Keratinocyte (primary cell): ENCODE data around the gene GSTA1. TPM values are rescaled to one million over a fixed set of nuclear protein-coding genes. Genes with fewer than 3 reads are reported as not detected.

Experiments used
- DNase-seq: peaks from one replicate; pipeline ENCODE4 v3.0.0-alpha.2; 2011; ENCODE audit warnings: low read depth, missing footprints, low spot score
- FAIRE-seq: peaks from 2 replicates; lab custom pipeline; 2011; peaks lifted over from hg19 to GRCh38; lab: Jason Lieb, UNC
- H2AFZ ChIP-seq: 2 replicates; pipeline ENCODE4 v1.6.0; 2012; ENCODE audit warnings: low read length, control low read depth, inconsistent platforms; ENCODE audit not compliant: control insufficient read depth
- H3K27ac ChIP-seq: 2 replicates; pipeline ENCODE4 v1.5.1; 2011; ENCODE audit warnings: low read length; ENCODE audit not compliant: control insufficient read depth, insufficient read depth
- H3K27me3 ChIP-seq: 3 replicates; pipeline ENCODE4 v1.6.0; 2011; ENCODE audit warnings: low read length; ENCODE audit not compliant: control insufficient read depth, insufficient read depth; ENCODE audit errors: extremely low read depth
- H3K36me3 ChIP-seq, 2 experiments: 2 replicates in 1 of 2; 3 replicates in 1 of 2; pipeline ENCODE4 v1.5.1; 2011; ENCODE audit warnings: low read length in 2 of 2, mild to moderate bottlenecking in 1 of 2; ENCODE audit not compliant: control insufficient read depth in 2 of 2, insufficient read depth in 2 of 2; ENCODE audit errors: extremely low read depth in 1 of 2
- H3K4me1 ChIP-seq: 3 replicates; pipeline ENCODE4 v1.5.1; 2011; ENCODE audit warnings: low read length; ENCODE audit not compliant: control insufficient read depth, insufficient read depth; ENCODE audit errors: extremely low read depth
- H3K4me2 ChIP-seq: 3 replicates; pipeline ENCODE4 v1.6.0; 2011; ENCODE audit warnings: low read depth, low read length; ENCODE audit not compliant: control insufficient read depth, insufficient read depth; ENCODE audit errors: extremely low read depth
- H3K4me3 ChIP-seq, 3 experiments: fragments of 200-600 bp in 1 of 3; sonication (generic) in 1 of 3; 2 replicates in 2 of 3; 3 replicates in 1 of 3; pipeline ENCODE4 v1.5.1; 2011 to 2016; ENCODE audit warnings: low read length in 3 of 3, mild to moderate bottlenecking in 3 of 3, control low read depth in 2 of 3, inconsistent platforms in 1 of 3, low read depth in 1 of 3, mixed read lengths in 1 of 3, mixed run types in 1 of 3, moderate library complexity in 1 of 3; ENCODE audit not compliant: control insufficient read depth in 2 of 3, insufficient read depth in 2 of 3; ENCODE audit errors: extremely low read depth in 1 of 3
- H3K79me2 ChIP-seq: 2 replicates; pipeline ENCODE4 v1.6.0; 2012; ENCODE audit warnings: low read length; ENCODE audit not compliant: control insufficient read depth, insufficient read depth
- H3K9ac ChIP-seq: 3 replicates; pipeline ENCODE4 v1.6.0; 2011; ENCODE audit warnings: low read length; ENCODE audit not compliant: control insufficient read depth, insufficient read depth; ENCODE audit errors: extremely low read depth
- H3K9me1 ChIP-seq: 3 replicates; pipeline ENCODE4 v1.6.0; 2011; ENCODE audit warnings: low read length; ENCODE audit not compliant: control insufficient read depth, insufficient read depth; ENCODE audit errors: extremely low read depth
- H3K9me3 ChIP-seq: 2 replicates; pipeline ENCODE4 v1.5.1; 2012; ENCODE audit warnings: low read depth, low read length; ENCODE audit not compliant: control insufficient read depth
- H4K20me1 ChIP-seq: 3 replicates; pipeline ENCODE4 v1.6.0; 2011; ENCODE audit warnings: low read length; ENCODE audit not compliant: control insufficient read depth, insufficient read depth; ENCODE audit errors: extremely low read depth
- CTCF ChIP-seq, 3 experiments: IDR thresholded peaks in 1 of 3; conservative IDR thresholded peaks in 1 of 3; optimal IDR thresholded peaks in 1 of 3; 2 replicates in 2 of 3; 3 replicates in 1 of 3; pipeline versions ENCODE3 to v1.5.1; 2011; ENCODE audit warnings: low read length in 3 of 3, mild to moderate bottlenecking in 3 of 3, moderate library complexity in 2 of 3, control low read depth in 1 of 3, inconsistent platforms in 1 of 3; ENCODE audit not compliant: insufficient read depth in 2 of 3; ENCODE audit errors: extremely low read depth in 1 of 3
- EZH2 ChIP-seq: IDR thresholded peaks from one replicate; pipeline ENCODE4 v1.6.1; 2012; ENCODE audit warnings: inconsistent platforms, mild to moderate bottlenecking, low read length, moderate library complexity
- dilution Hi-C: fragments of 300-500 bp; cut with MboI; formaldehyde crosslinking; loops from one replicate; pipeline ENCODE4 v1.7.0; 2020; ENCODE audit warnings: low sequenced_read_pairs; ENCODE audit not compliant: extremely low pct_ligation_motif_present
- polyA plus RNA-seq, 5 experiments: library from polyadenylated mRNA; depleted of rRNA in 3 of 5; stranded (reverse) in 3 of 5; stranded (forward) in 1 of 5; unstranded in 1 of 5; fragments of >200 nt; gene quantifications; 1 replicate in 1 of 5; 2 replicates in 3 of 5; 3 replicates in 1 of 5; pipeline versions ENCODE4 v1.2.1 to v1.2.3, GENCODE V29; 2011 to 2012; ENCODE audit warnings: missing spikeins in 2 of 5, low read depth in 1 of 5, low replicate concordance in 1 of 5

Gene GSTA1
- polyA plus RNA-seq, 1 donor (not counting 4 experiments of a cell fraction or from before 2014, with no cell fraction given): not detected

- no peaks in the 10 kb centered on the region for H4K20me1 ChIP-seq
- H3K9me1 ChIP-seq: no peaks in the 10 kb centered on the region
- no peaks in the 10 kb centered on the region for H3K27me3 ChIP-seq
- H3K4me1 ChIP-seq: no peaks in the 10 kb centered on the region
- no peaks in the 10 kb centered on the region for H3K79me2 ChIP-seq
- no peak overlapping the region for H3K27ac ChIP-seq
- H3K9me3 ChIP-seq: no peaks in the 10 kb centered on the region
- FAIRE-seq: no peak
- no peak overlapping the region for H3K4me2 ChIP-seq
- DNase-seq: no peak
- H2AFZ ChIP-seq: no peak overlapping the region
- no peaks in the 10 kb centered on the region for H3K36me3 ChIP-seq
- H3K9ac ChIP-seq: no peak overlapping the region
- TF ChIP-seq CTCF (optimal IDR thresholded peaks at IDR 0.05 in 1 of 3, IDR thresholded peaks at IDR 0.05 in 1 of 3, conservative IDR thresholded peaks at IDR 0.05 in 1 of 3; ENCODE audit: extremely low read depth in 1 of 3, insufficient read depth in 2 of 3, low read length in 3 of 3) (no peak), EZH2 (no peak)
- H3K4me3 ChIP-seq: no peak overlapping the region
- dilution Hi-C loops: no loop called here
These were observed 18.2 kb upstream of the GSTA1 start for GRCh38 chr6:52821842-52822241.

- Histone ChIP-seq H3K9me3 (no peaks in the 10 kb centered on the region), H3K4me3 (no peak overlapping the region), H3K4me1 (no peaks in the 10 kb centered on the region), H2AFZ (no peak overlapping the region), H3K27ac (no peak overlapping the region), H3K9ac (no peak overlapping the region), H3K36me3 (no peaks in the 10 kb centered on the region), H3K4me2 (no peak overlapping the region), H4K20me1 (no peaks in the 10 kb centered on the region), H3K27me3 (no peaks in the 10 kb centered on the region), H3K9me1 (no peaks in the 10 kb centered on the region), H3K79me2 (no peaks in the 10 kb centered on the region)
- TF ChIP-seq CTCF (optimal IDR thresholded peaks at IDR 0.05 in 1 of 3, IDR thresholded peaks at IDR 0.05 in 1 of 3, conservative IDR thresholded peaks at IDR 0.05 in 1 of 3; ENCODE audit: extremely low read depth in 1 of 3, insufficient read depth in 2 of 3, low read length in 3 of 3): no peak
- TF ChIP-seq EZH2: no peak
- FAIRE-seq (no peak), DNase-seq (no peak)
- dilution Hi-C loops: no loop called here
These were observed 16.6 kb upstream of the GSTA1 start for GRCh38 chr6:52820198-52820597.
